Heart left ventricle (tissue), 16 donors: ENCODE measurements around the gene PNMA6A. TPM values are rescaled to one million over a fixed set of nuclear protein-coding genes. Genes with fewer than 3 reads are reported as not detected.

Experiments used
- ATAC-seq, 4 donors: fragments of 200-7000 bp; cut with Tn5 transposase; one replicate each; pipeline ENCODE4 v1.9.1; 2020 to 2022; ENCODE audit warnings: moderate library complexity in 4 of 4, mild to moderate bottlenecking in 3 of 4, moderate number of reproducible peaks in 1 of 4
- DNase-seq, 5 donors: peaks; one replicate each; pipeline ENCODE4 v3.0.0-alpha.2; 2020
- H3K27ac ChIP-seq, 12 donors: fragments of 200-600 bp; sonication (generic) in 4 of 12; one replicate each; pipeline versions ENCODE4 v1.5.0 to v1.8.0; 2016 to 2022; ENCODE audit warnings: mild to moderate bottlenecking in 2 of 12
- H3K27me3 ChIP-seq, 9 donors: fragments of 200-600 bp; sonication (generic) in 2 of 9; one replicate each; pipeline versions ENCODE4 v1.5.1 to v1.8.0; 2016 to 2022; ENCODE audit warnings: mild to moderate bottlenecking in 3 of 9
- H3K36me3 ChIP-seq, 9 donors: fragments of 200-600 bp; sonication (generic) in 2 of 9; one replicate each; pipeline versions ENCODE4 v1.5.0 to v1.8.0; 2018 to 2022; ENCODE audit warnings: mild to moderate bottlenecking in 2 of 9
- H3K4me1 ChIP-seq, 12 donors: fragments of 200-600 bp; sonication (generic) in 4 of 12; one replicate each; pipeline versions ENCODE4 v1.5.0 to v1.8.0; 2016 to 2022; ENCODE audit warnings: mild to moderate bottlenecking in 3 of 12
- H3K4me3 ChIP-seq, 12 donors: fragments of 200-600 bp; sonication (generic) in 4 of 12; one replicate each; pipeline versions ENCODE4 v1.5.0 to v1.8.0; 2017 to 2022; ENCODE audit warnings: mild to moderate bottlenecking in 9 of 12, moderate library complexity in 4 of 12
- H3K9me3 ChIP-seq, 12 donors: fragments of 200-600 bp; sonication (generic) in 4 of 12; one replicate each; pipeline versions ENCODE4 v1.5.0 to v1.8.0; 2016 to 2022; ENCODE audit warnings: mild to moderate bottlenecking in 1 of 12
- POLR2A ChIP-seq, 2 donors: fragments of 450-650 bp; IDR thresholded peaks; one replicate each; pipeline ENCODE4 v1.6.1; 2017; ENCODE audit warnings: antibody characterized with exemption in 2 of 2, mild to moderate bottlenecking in 2 of 2, moderate library complexity in 2 of 2
- WGBS, 4 donors: extraction: QIAGEN DNeasy Blood & Tissue Kit in 2 of 4; methylation state at CpG; one replicate each; pipeline versions ENCODE4 v1.1.5 to v1.1.7; 2013 to 2018; 5-methylcytosine and 5-hydroxymethylcytosine counted together
- intact Hi-C, 10 donors: fragments of 100-400 bp; cut with DNase I; formaldehyde crosslinking; loops; one replicate each; pipeline versions ENCODE4 v1.11.1 to v1.14.2; 2022
- polyA plus RNA-seq, 2 donors: library from polyadenylated mRNA; stranded (reverse); fragments of 200-250 nt; gene quantifications; one replicate each; pipeline ENCODE4 v1.2.3, GENCODE V29; 2013
- total RNA-seq, 9 donors: library from RNA; depleted of rRNA in 2 of 9; stranded (reverse); fragments of >200 nt in 2 of 9; fragmentation: NEBNext Ultra II Directional in 3 of 9; extraction: Animal tissue kit (Norgen Biotek cat#: 25700) in 3 of 9; gene quantifications; one replicate each; pipeline versions ENCODE4 v1.1.0 to v1.2.4, GENCODE V29; 2016 to 2023
- TF ChIP-seq, protein P1 (sequence below), 12 donors: fragments of 200-600 bp; sonication (generic) in 4 of 12; IDR thresholded peaks; one replicate each; pipeline versions ENCODE4 v1.5.0 to v1.8.0; 2018 to 2022; ENCODE audit warnings: antibody characterized with exemption in 12 of 12, mild to moderate bottlenecking in 5 of 12
- donor health status: ischemic (EF 13 %, LVEDD 7.1; RV severe dilation, severe dysfunction).
- donor health status: healthy with polysubstance abuse.
- donor health status: DM: no; HTN: yes; CAD: no.
- donor health status: DM: no; HTN: no; CAD: no.
- donor health status: ischemic (EF 25% LVEDD 6.9; RV normal size, moderate dysfunction).
- donor health status: ischemic (EF 25% LVEDD 5.7; RV mildly dilated, moderate dysfunction).
- donor health status: healthy.
- donor health status: DM: yes; HTN: yes; CAD: no.
- donor health status: ischemic (EF 35%, LVEDD 5.7; RV mildly dilated, moderate dysfunction).
- donor health status: nonischemic (EF 11% LVEDD 7.7; RV severe dilation, severe dysfunction).
- donor health status: DM: yes; HTN: yes; CAD: no.
- donor health status: PGD.
- donor health status: ischemic (EF 29% LVEDD 5.4; RV normal size, mild dysfunction).
- donor health status: nonischemic (EF 23%, LVEDD 6.1; RV moderate dilation, normal function).

Gene PNMA6A
- total and polyA plus RNA-seq, 11 donors = 0.71 to 3.4 (median 1.7) TPM

- no peaks in the 10 kb centered on the region for H3K9me3 ChIP-seq
- intact Hi-C loops = no loop called here
Observed at GRCh38 chrX:153055871-153056749, 16.1 kb upstream of the PNMA6A start, which contains the start of gene PNMA3. TSS of gene PNMA3 (plus strand) at chrX:153056470. CDS start at chrX:153057056, 586 bp downstream.

GRCh38 chrX:153057281-153057680 is 15.0 kb upstream of the PNMA6A start:
- peak in 1 of 5 donors; percentile 23 for DNase-seq
- ATAC-seq = no peak
- intact Hi-C loops = no loop called here
- Histone ChIP-seq H3K9me3 (no peaks in the 10 kb centered on the region), H3K36me3 (no peaks in the 10 kb centered on the region), H3K4me1 (peaks cover 0 to 22% (median 0%) of the 10 kb centered on the region in 12 donors), H3K27ac (no peak overlapping the region), H3K4me3 (no peak overlapping the region), H3K27me3 (peaks cover 0 to 34% (median 0%) of the 10 kb centered on the region in 9 donors)
- no peak for TF ChIP-seq POLR2A (IDR thresholded peaks at IDR 0.05)
- TF ChIP-seq, protein P1, sequence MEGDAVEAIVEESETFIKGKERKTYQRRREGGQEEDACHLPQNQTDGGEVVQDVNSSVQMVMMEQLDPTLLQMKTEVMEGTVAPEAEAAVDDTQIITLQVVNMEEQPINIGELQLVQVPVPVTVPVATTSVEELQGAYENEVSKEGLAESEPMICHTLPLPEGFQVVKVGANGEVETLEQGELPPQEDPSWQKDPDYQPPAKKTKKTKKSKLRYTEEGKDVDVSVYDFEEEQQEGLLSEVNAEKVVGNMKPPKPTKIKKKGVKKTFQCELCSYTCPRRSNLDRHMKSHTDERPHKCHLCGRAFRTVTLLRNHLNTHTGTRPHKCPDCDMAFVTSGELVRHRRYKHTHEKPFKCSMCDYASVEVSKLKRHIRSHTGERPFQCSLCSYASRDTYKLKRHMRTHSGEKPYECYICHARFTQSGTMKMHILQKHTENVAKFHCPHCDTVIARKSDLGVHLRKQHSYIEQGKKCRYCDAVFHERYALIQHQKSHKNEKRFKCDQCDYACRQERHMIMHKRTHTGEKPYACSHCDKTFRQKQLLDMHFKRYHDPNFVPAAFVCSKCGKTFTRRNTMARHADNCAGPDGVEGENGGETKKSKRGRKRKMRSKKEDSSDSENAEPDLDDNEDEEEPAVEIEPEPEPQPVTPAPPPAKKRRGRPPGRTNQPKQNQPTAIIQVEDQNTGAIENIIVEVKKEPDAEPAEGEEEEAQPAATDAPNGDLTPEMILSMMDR (IDR thresholded peaks at IDR 0.05) = no peak
- WGBS, 4 donors = 34 to 68% (median 54%) methylated on average over 11 of the region's 11 CpGs

More at GRCh38 chrX:153055871-153056749, 16.1 kb upstream of the PNMA6A start, which contains the start of gene PNMA3:
- 9 to 59% (median 29%) methylated on average over 15 to 78 of the region's 80 CpGs for WGBS, 4 donors
- peak in 3 of 4 donors; percentile 37 to 73 (median 52) for ATAC-seq
- Histone ChIP-seq H3K27ac (no peak within 1 kb of the TSS), H3K4me1 (peaks cover 0 to 17% (median 0%) of the 10 kb centered on the region in 12 donors), H3K27me3 (peaks cover 0 to 37% (median 0%) of the 10 kb centered on the region in 9 donors), H3K4me3 (peak within 1 kb of the TSS in 5 of 12 donors; percentile 19 to 36 (median 25)), H3K36me3 (no peaks in the 10 kb centered on the region)
- TF ChIP-seq, protein P1 (IDR thresholded peaks at IDR 0.05) = no peak
- no peak for TF ChIP-seq POLR2A (IDR thresholded peaks at IDR 0.05)
- DNase-seq = peak in 2 of 5 donors; percentile 24 to 49

GRCh38 chrX:153059191-153060094 is 12.8 kb upstream of the PNMA6A start:
- TF ChIP-seq, protein P1 (IDR thresholded peaks at IDR 0.05) = no peak
- TF ChIP-seq POLR2A (IDR thresholded peaks at IDR 0.05) = no peak
- H3K4me3 ChIP-seq = no peak overlapping the region
- H3K36me3 ChIP-seq = no peaks in the 10 kb centered on the region
- no peaks in the 10 kb centered on the region for H3K9me3 ChIP-seq
- H3K27me3 ChIP-seq = peaks cover 0 to 30% (median 0%) of the 10 kb centered on the region in 9 donors
- H3K27ac ChIP-seq = no peak overlapping the region
- H3K4me1 ChIP-seq = peaks cover 0 to 22% (median 0%) of the 10 kb centered on the region in 12 donors
- intact Hi-C loops = no loop called here
- ATAC-seq (no peak), DNase-seq (no peak)
- WGBS, 4 donors = 79 to 90% (median 82%) methylated on average over 18 of the region's 18 CpGs
